Cardiac muscle cell (in vitro differentiated cells and primary cell): Measurements from ENCODE around the gene POLA2. TPM values are rescaled to one million over a fixed set of nuclear protein-coding genes. Genes with fewer than 3 reads are reported as not detected.

Experiments used
- DNase-seq, 2 donors: peaks; one replicate each; pipeline versions ENCODE4 v3.0.0 to v3.0.0-alpha.2; 2010 to 2017; ENCODE audit warnings: low read depth in 1 of 2, low spot score in 1 of 2
- H3K27ac ChIP-seq: fragments of 200-600 bp; sonication (generic); 2 replicates; pipeline ENCODE4 v1.5.1; 2016
- H3K27me3 ChIP-seq: fragments of 200-600 bp; sonication (generic); 2 replicates; pipeline ENCODE4 v1.6.0; 2016; ENCODE audit warnings: control low read depth
- H3K36me3 ChIP-seq: fragments of 200-600 bp; sonication (generic); 2 replicates; pipeline ENCODE4 v1.5.1; 2016; ENCODE audit warnings: control low read depth
- H3K4me1 ChIP-seq: fragments of 200-600 bp; sonication (generic); 2 replicates; pipeline ENCODE4 v1.8.1; 2017; ENCODE audit warnings: low read depth, mild to moderate bottlenecking, mixed run types
- H3K4me3 ChIP-seq: fragments of 200-600 bp; sonication (generic); 2 replicates; pipeline ENCODE4 v1.5.1; 2016; ENCODE audit warnings: mild to moderate bottlenecking
- H3K9me3 ChIP-seq: fragments of 200-600 bp; sonication (generic); 2 replicates; pipeline ENCODE4 v1.5.1; 2017; ENCODE audit warnings: low read depth, mild to moderate bottlenecking, control low read depth
- CTCF ChIP-seq: IDR thresholded peaks from 2 replicates; pipeline ENCODE4 v1.5.1; 2012; ENCODE audit warnings: low read depth, mild to moderate bottlenecking, low read length
- polyA plus RNA-seq: library from polyadenylated mRNA; unstranded; fragments of >200 nt; fragmentation: Nextera tagmentation; extraction: Ambion mirVana; gene quantifications from 2 replicates; pipeline ENCODE4 v1.2.1, GENCODE V29; 2016
- total RNA-seq: library from RNA; depleted of rRNA; stranded (reverse); fragments of >200 nt; gene quantifications from 2 replicates; pipeline ENCODE4 v1.2.3, GENCODE V29; 2016

The POLA2 gene
- total and polyA plus RNA-seq, 2 experiments from 2014 or later = 20.3 to 31.7 TPM

- no peaks in the 10 kb centered on the region for H3K9me3 ChIP-seq
- no peaks in the 10 kb centered on the region for H3K4me1 ChIP-seq
- peak overlapping the region; percentile 78 for H3K4me3 ChIP-seq
- H3K27me3 ChIP-seq = no peaks in the 10 kb centered on the region
- peak overlapping the region; percentile 83 for H3K27ac ChIP-seq
- TF ChIP-seq CTCF = no peak
- DNase-seq = no peak
- H3K36me3 ChIP-seq = no peaks in the 10 kb centered on the region
These were observed 73.0 kb downstream of the POLA2 start for GRCh38 chr11:65334696-65335295.

GRCh38 chr11:65338676-65339075 lies 76.9 kb downstream of the POLA2 start:
- no peaks in the 10 kb centered on the region for H3K9me3 ChIP-seq
- no peak overlapping the region for H3K4me3 ChIP-seq
- H3K4me1 ChIP-seq = peaks cover 7% of the 10 kb centered on the region
- H3K27ac ChIP-seq = no peak overlapping the region
- DNase-seq = no peak
- peaks cover 24% of the 10 kb centered on the region for H3K36me3 ChIP-seq
- no peak for TF ChIP-seq CTCF
- no peaks in the 10 kb centered on the region for H3K27me3 ChIP-seq

- TF ChIP-seq CTCF = no peak
- no peaks in the 10 kb centered on the region for H3K9me3 ChIP-seq
- DNase-seq = no peak
- H3K27ac ChIP-seq = no peak overlapping the region
- peaks cover 7% of the 10 kb centered on the region for H3K4me1 ChIP-seq
- no peak overlapping the region for H3K4me3 ChIP-seq
- peaks cover 32% of the 10 kb centered on the region for H3K36me3 ChIP-seq
- H3K27me3 ChIP-seq = no peaks in the 10 kb centered on the region
These were observed 78.5 kb downstream of the POLA2 start for GRCh38 chr11:65340226-65340625.

GRCh38 chr11:65341856-65342255 lies 80.1 kb downstream of the POLA2 start:
- no peak overlapping the region for H3K4me3 ChIP-seq
- H3K4me1 ChIP-seq = peaks cover 7% of the 10 kb centered on the region
- peak overlapping the region; percentile 48 for H3K27ac ChIP-seq
- DNase-seq = no peak
- H3K36me3 ChIP-seq = peaks cover 47% of the 10 kb centered on the region
- no peak for TF ChIP-seq CTCF
- no peaks in the 10 kb centered on the region for H3K27me3 ChIP-seq
- H3K9me3 ChIP-seq = no peaks in the 10 kb centered on the region

Other genes with a start within 250 kb of the POLA2 start
- gene ARL2, start 247.8 kb upstream of the POLA2 start, total RNA-seq = 189 and 224 TPM in 2 replicates
- 230 and 246 TPM in 2 replicates for gene ARL2, start 247.8 kb upstream of the POLA2 start, polyA plus RNA-seq
- 24.5 and 33.0 TPM in 2 replicates for gene SNX15, start 234.5 kb upstream of the POLA2 start, total RNA-seq
- 38.4 and 41.3 TPM in 2 replicates for gene SNX15, start 234.5 kb upstream of the POLA2 start, polyA plus RNA-seq
- gene SAC3D1, start 220.8 kb upstream of the POLA2 start, total RNA-seq = 22.3 and 24.6 TPM in 2 replicates
- 23.6 and 32.7 TPM in 2 replicates for gene SAC3D1, start 220.8 kb upstream of the POLA2 start, polyA plus RNA-seq
- gene NAALADL1, start 203.4 kb upstream of the POLA2 start, total RNA-seq = 2.3 TPM in 1 of 2 replicates, not detected in the other
- gene NAALADL1, start 203.4 kb upstream of the POLA2 start, polyA plus RNA-seq = 0.59 and 0.84 TPM in 2 replicates
- gene CDCA5, start 177.9 kb upstream of the POLA2 start, total RNA-seq = 14.6 and 18.1 TPM in 2 replicates
- 14.2 and 21.7 TPM in 2 replicates for gene CDCA5, start 177.9 kb upstream of the POLA2 start, polyA plus RNA-seq
- 56.3 and 68.0 TPM in 2 replicates for gene ZFPL1, start 177.7 kb upstream of the POLA2 start, total RNA-seq
- 57.4 and 72.2 TPM in 2 replicates for gene ZFPL1, start 177.7 kb upstream of the POLA2 start, polyA plus RNA-seq
- gene VPS51, start 165.7 kb upstream of the POLA2 start, total RNA-seq = 620 and 755 TPM in 2 replicates
- 77.9 and 103 TPM in 2 replicates for gene VPS51, start 165.7 kb upstream of the POLA2 start, polyA plus RNA-seq
- gene TM7SF2, start 150.1 kb upstream of the POLA2 start, total RNA-seq = 186 and 295 TPM in 2 replicates
- 197 and 277 TPM in 2 replicates for gene TM7SF2, start 150.1 kb upstream of the POLA2 start, polyA plus RNA-seq
- gene ZNHIT2, start 144.3 kb upstream of the POLA2 start, total RNA-seq = 22.6 and 31.8 TPM in 2 replicates
- 19.5 and 32.8 TPM in 2 replicates for gene ZNHIT2, start 144.3 kb upstream of the POLA2 start, polyA plus RNA-seq
- gene FAU, start 139.8 kb upstream of the POLA2 start, total RNA-seq = 882 and 1,183 TPM in 2 replicates
- gene FAU, start 139.8 kb upstream of the POLA2 start, polyA plus RNA-seq = 398 and 546 TPM in 2 replicates
- 99.3 and 122 TPM in 2 replicates for gene MRPL49, start 139.6 kb upstream of the POLA2 start, total RNA-seq
- gene MRPL49, start 139.6 kb upstream of the POLA2 start, polyA plus RNA-seq = 78.2 and 90.4 TPM in 2 replicates
- gene SYVN1, start 127.4 kb upstream of the POLA2 start, total RNA-seq = 15.9 and 16.8 TPM in 2 replicates
- 13.9 and 16.2 TPM in 2 replicates for gene SYVN1, start 127.4 kb upstream of the POLA2 start, polyA plus RNA-seq
- 0.24 TPM in 1 of 2 replicates, not detected in the other for gene SPDYC, start 91.7 kb upstream of the POLA2 start, total RNA-seq
- gene SPDYC, start 91.7 kb upstream of the POLA2 start, polyA plus RNA-seq = not detected in 2 replicates
- gene CAPN1, start 80.0 kb upstream of the POLA2 start, total RNA-seq = 131 and 185 TPM in 2 replicates
- 118 and 156 TPM in 2 replicates for gene CAPN1, start 80.0 kb upstream of the POLA2 start, polyA plus RNA-seq
- gene CDC42EP2, start 52.9 kb downstream of the POLA2 start, total RNA-seq = 1.1 and 2.1 TPM in 2 replicates
- gene CDC42EP2, start 52.9 kb downstream of the POLA2 start, polyA plus RNA-seq = 0.26 and 1.5 TPM in 2 replicates
- gene DPF2, start 71.9 kb downstream of the POLA2 start, total RNA-seq = 57.3 and 86.1 TPM in 2 replicates
- 83.9 and 130 TPM in 2 replicates for gene DPF2, start 71.9 kb downstream of the POLA2 start, polyA plus RNA-seq
- gene TIGD3, start 92.8 kb downstream of the POLA2 start, total RNA-seq = 1.7 and 2.9 TPM in 2 replicates
- 0.88 and 1.2 TPM in 2 replicates for gene TIGD3, start 92.8 kb downstream of the POLA2 start, polyA plus RNA-seq
- gene SLC25A45, start 120.7 kb downstream of the POLA2 start, total RNA-seq = 3.0 and 4.8 TPM in 2 replicates
- 4.5 and 10.5 TPM in 2 replicates for gene SLC25A45, start 120.7 kb downstream of the POLA2 start, polyA plus RNA-seq
- gene FRMD8, start 124.7 kb downstream of the POLA2 start, total RNA-seq = 36.3 and 64.6 TPM in 2 replicates
- gene FRMD8, start 124.7 kb downstream of the POLA2 start, polyA plus RNA-seq = 26.8 and 32.6 TPM in 2 replicates
- 3.4 and 11.3 TPM in 2 replicates for gene NEAT1, start 160.8 kb downstream of the POLA2 start, total RNA-seq
- 4.2 and 5.6 TPM in 2 replicates for gene NEAT1, start 160.8 kb downstream of the POLA2 start, polyA plus RNA-seq
- 3,311 and 7,439 TPM in 2 replicates for gene MALAT1, start 237.1 kb downstream of the POLA2 start, total RNA-seq
- 16,838 and 18,899 TPM in 2 replicates for gene MALAT1, start 237.1 kb downstream of the POLA2 start, polyA plus RNA-seq